HepG2 (cell line): Measurements from ENCODE around the gene RAPH1. TPM values are rescaled to one million over a fixed set of nuclear protein-coding genes. Genes with fewer than 3 reads are reported as not detected.

Experiments used
- ATAC-seq: fragments of 200-7000 bp; cut with Tn5 transposase; 3 replicates; pipeline ENCODE4 v1.9.1; 2020; ENCODE audit warnings: mild to moderate bottlenecking, moderate library complexity
- BruUV-seq: library from RNA; stranded (reverse); fragments of 400-500 nt; replicated peaks from 2 replicates; lab custom pipeline; 2021; lab: Mats Ljungman, UMichigan
- CTCF ChIA-PET: fragments of 300-600 bp; formaldehyde crosslinking; extraction: SDS; loops from one replicate; lab custom pipeline; 2021; ENCODE audit warnings: low total read pairs, inconsistent platforms, low intra/inter-chr PET ratio; lab: Yijun Ruan, JAX
- POLR2A ChIA-PET: fragments of 350-600 bp; sonication (Branson Sonifier 250); formaldehyde crosslinking; loops from one replicate; lab custom pipeline; 2020; ENCODE audit warnings: antibody characterized with exemption, inconsistent platforms; lab: Yijun Ruan, JAX
- DNase-seq: peaks from one replicate; pipeline ENCODE4 v3.0.0-alpha.2; 2015; ENCODE audit warnings: low spot score
- FAIRE-seq: peaks from 3 replicates; lab custom pipeline; 2011; peaks lifted over from hg19 to GRCh38; lab: Jason Lieb, UNC
- H2AFZ ChIP-seq: one replicate; pipeline ENCODE4 v1.6.1; 2011; ENCODE audit warnings: low read length, inconsistent platforms
- H3K27ac ChIP-seq: fragments of 300-600 bp; 3 replicates; pipeline ENCODE4 v1.8.0; 2011; ENCODE audit warnings: mixed run types, mild to moderate bottlenecking, mixed read lengths, low read length, inconsistent platforms; ENCODE audit not compliant: insufficient read depth; ENCODE audit errors: extremely low read length
- H3K27me3 ChIP-seq, 2 experiments: fragments of 200-600 bp in 1 of 2; 2 replicates in 1 of 2; 3 replicates in 1 of 2; pipeline versions ENCODE4 v1.6.0 to v1.8.0; 2011; ENCODE audit warnings: low read length in 2 of 2, mild to moderate bottlenecking in 2 of 2, moderate library complexity in 2 of 2, inconsistent platforms in 1 of 2; ENCODE audit not compliant: insufficient read depth in 2 of 2, control insufficient read depth in 1 of 2
- H3K36me3 ChIP-seq, 2 experiments: fragments of 200-600 bp in 1 of 2; replicated peaks in 1 of 2; 2 replicates in 1 of 2; 3 replicates in 1 of 2; pipeline versions ENCODE4 v1.5.1 to v1.8.0; 2011; ENCODE audit warnings: low read length in 2 of 2, inconsistent platforms in 1 of 2; ENCODE audit not compliant: insufficient read depth in 2 of 2, control insufficient read depth in 1 of 2
- H3K4me1 ChIP-seq: 2 replicates; pipeline ENCODE4 v1.5.1; 2012; ENCODE audit warnings: low read length, inconsistent platforms; ENCODE audit not compliant: insufficient read depth
- H3K4me2 ChIP-seq: 2 replicates; pipeline ENCODE4 v1.6.0; 2011; ENCODE audit warnings: low read depth, low read length, inconsistent platforms
- H3K4me3 ChIP-seq, 3 experiments: fragments of 200-600 bp in 1 of 3; sonication (generic), shearing (Covaris generic) in 1 of 3; replicated peaks in 1 of 3; 2 replicates each; pipeline ENCODE4 v1.5.1; 2011 to 2016; ENCODE audit warnings: low read length in 3 of 3, inconsistent platforms in 2 of 3, low read depth in 2 of 3, mild to moderate bottlenecking in 2 of 3, control low read depth in 1 of 3, mixed read lengths in 1 of 3; ENCODE audit not compliant: insufficient read depth in 1 of 3
- H3K79me2 ChIP-seq: one replicate; pipeline ENCODE4 v1.6.1; 2011; ENCODE audit warnings: low read length, inconsistent platforms; ENCODE audit not compliant: insufficient read depth
- H3K9ac ChIP-seq: 2 replicates; pipeline ENCODE4 v1.6.0; 2011; ENCODE audit warnings: mild to moderate bottlenecking, low read depth, low read length, inconsistent platforms; ENCODE audit not compliant: insufficient read depth
- H3K9me3 ChIP-seq: 2 replicates; pipeline ENCODE4 v1.5.1; 2012; ENCODE audit warnings: mild to moderate bottlenecking, low read length
- H4K20me1 ChIP-seq: 2 replicates; pipeline ENCODE4 v1.6.0; 2011; ENCODE audit warnings: inconsistent platforms, mild to moderate bottlenecking, low read length, moderate library complexity; ENCODE audit not compliant: insufficient read depth
- ATAD3A ChIP-seq: sonication (generic); formaldehyde crosslinking; IDR thresholded peaks from 2 replicates; pipeline ENCODE4 v1.4.0; 2020; ENCODE audit warnings: missing genetic modification reagents
- BCL6 ChIP-seq: IDR thresholded peaks from 2 replicates; pipeline ENCODE4 v1.6.1; 2016; ENCODE audit warnings: missing genetic modification reagents, missing compliant biosample characterization
- CREB1 ChIP-seq, 2 experiments: fragments of 450-650 bp in 1 of 2; IDR thresholded peaks; 2 replicates each; pipeline ENCODE4 v1.6.1; 2016 to 2017; ENCODE audit warnings: control low read depth in 1 of 2, mild to moderate bottlenecking in 1 of 2, missing compliant biosample characterization in 1 of 2, missing genetic modification characterization in 1 of 2
- E2F2 ChIP-seq: sonication (generic); formaldehyde crosslinking; IDR thresholded peaks from 2 replicates; pipeline ENCODE4 v1.4.0; 2020; ENCODE audit warnings: missing genetic modification reagents, borderline replicate concordance
- MAF1 ChIP-seq: sonication (generic); formaldehyde crosslinking; IDR thresholded peaks from 2 replicates; pipeline ENCODE4 v1.5.0; 2020; ENCODE audit warnings: missing genetic modification reagents, borderline replicate concordance
- TSC22D2 ChIP-seq: sonication (generic); formaldehyde crosslinking; IDR thresholded peaks from 2 replicates; pipeline ENCODE4 v1.5.1; 2020; ENCODE audit warnings: missing genetic modification reagents, mild to moderate bottlenecking, borderline replicate concordance
- ZFP36L1 ChIP-seq: sonication (generic); formaldehyde crosslinking; IDR thresholded peaks from 2 replicates; pipeline ENCODE4 v1.8.0; 2022; ENCODE audit warnings: mild to moderate bottlenecking, missing genetic modification reagents, moderate library complexity
- whole genome bisulfite sequencing: methylation state at CpG from one replicate; pipeline ENCODE4 v1.1.6; 2017; ENCODE audit warnings: low lambda C conversion rate; 5-methylcytosine and 5-hydroxymethylcytosine counted together
- in situ Hi-C: cut with HindIII; loops from 2 replicates; pipeline ENCODE4 v1.10.0; 2017; ENCODE audit warnings: low pct_unique_long_range_greater_than_20kb; ENCODE audit not compliant: extremely low pct_ligation_motif_present
- intact Hi-C: fragments of 100-400 bp; cut with micrococcal nuclease; formaldehyde crosslinking; loops from one replicate; pipeline ENCODE4 v1.10.0; 2022; ENCODE audit not compliant: unreplicated experiment
- polyA plus RNA-seq, 8 experiments: library from polyadenylated mRNA; depleted of rRNA in 3 of 8; stranded (reverse) in 7 of 8; unstranded in 1 of 8; fragments of >200 nt; fragmentation: Illumina TruSeq in 4 of 8; extraction: Trizol in 4 of 8; gene quantifications; 2 replicates each; pipeline versions ENCODE4 v1.2.1 to v1.2.3, GENCODE V29; 2011 to 2016; ENCODE audit warnings: low read depth in 4 of 8, missing spikeins in 1 of 8, mixed read lengths in 1 of 8; ENCODE audit not compliant: insufficient read depth in 1 of 8
- total RNA-seq, 5 experiments: library from RNA; depleted of rRNA; stranded (reverse); fragments of >200 nt; fragmentation: Illumina TruSeq; extraction: Trizol; gene quantifications; 2 replicates each; pipeline ENCODE4 v1.2.3, GENCODE V29; 2016; ENCODE audit warnings: low read depth in 1 of 5
- TF ChIP-seq, protein P1 (sequence below): sonication (generic); formaldehyde crosslinking; IDR thresholded peaks from 2 replicates; pipeline ENCODE4 v1.4.0; 2020; ENCODE audit warnings: missing genetic modification reagents

Gene RAPH1
- total and polyA plus RNA-seq, 2 of the 13 experiments (the other 11 are each of a cell fraction or from before 2014, with no cell fraction given), result 5.3 to 6.7 TPM

DNA sequence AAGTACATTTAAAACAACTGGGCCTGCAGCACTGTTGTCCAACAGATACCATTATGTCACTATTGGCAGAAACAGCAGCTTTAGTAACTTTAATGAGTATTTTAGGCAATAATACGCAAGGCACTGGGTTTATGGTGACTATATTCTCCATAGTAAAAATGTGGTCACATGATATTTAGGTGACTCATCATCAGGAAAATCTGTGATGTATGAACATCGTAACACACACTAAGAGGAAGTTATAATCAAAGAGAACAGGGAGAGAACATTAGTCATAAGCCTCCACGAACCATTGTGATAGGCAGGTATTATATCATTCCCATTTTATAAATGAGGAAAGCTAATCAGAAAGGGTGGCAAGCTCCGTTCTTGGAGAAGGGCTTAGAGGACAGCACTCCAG, 36.9 kb downstream of the RAPH1 start:
- TF ChIP-seq, protein P1, sequence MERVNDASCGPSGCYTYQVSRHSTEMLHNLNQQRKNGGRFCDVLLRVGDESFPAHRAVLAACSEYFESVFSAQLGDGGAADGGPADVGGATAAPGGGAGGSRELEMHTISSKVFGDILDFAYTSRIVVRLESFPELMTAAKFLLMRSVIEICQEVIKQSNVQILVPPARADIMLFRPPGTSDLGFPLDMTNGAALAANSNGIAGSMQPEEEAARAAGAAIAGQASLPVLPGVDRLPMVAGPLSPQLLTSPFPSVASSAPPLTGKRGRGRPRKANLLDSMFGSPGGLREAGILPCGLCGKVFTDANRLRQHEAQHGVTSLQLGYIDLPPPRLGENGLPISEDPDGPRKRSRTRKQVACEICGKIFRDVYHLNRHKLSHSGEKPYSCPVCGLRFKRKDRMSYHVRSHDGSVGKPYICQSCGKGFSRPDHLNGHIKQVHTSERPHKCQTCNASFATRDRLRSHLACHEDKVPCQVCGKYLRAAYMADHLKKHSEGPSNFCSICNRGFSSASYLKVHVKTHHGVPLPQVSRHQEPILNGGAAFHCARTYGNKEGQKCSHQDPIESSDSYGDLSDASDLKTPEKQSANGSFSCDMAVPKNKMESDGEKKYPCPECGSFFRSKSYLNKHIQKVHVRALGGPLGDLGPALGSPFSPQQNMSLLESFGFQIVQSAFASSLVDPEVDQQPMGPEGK (CRISPR knock-in tag), result no peak
- TF ChIP-seq TSC22D2 (no peak), CREB1 (IDR thresholded peaks at IDR 0.05) (peak; percentile 47), CREB1 (CRISPR knock-in tag; IDR thresholded peaks at IDR 0.05) (no peak)
- Histone ChIP-seq H2AFZ (no peak overlapping the region), H3K79me2 (peaks cover 9% of the 10 kb centered on the region), H3K27me3 (no peaks in the 10 kb centered on the region), H3K9ac (no peak overlapping the region), H3K9me3 (no peaks in the 10 kb centered on the region), H3K4me3 (no peak overlapping the region), H4K20me1 (no peaks in the 10 kb centered on the region), H3K27ac (no peak overlapping the region), H3K4me1 (no peaks in the 10 kb centered on the region), H3K36me3 (peaks cover under 1 to 8% of the 10 kb centered on the region in 2 experiments; a peak in 4 of 5 replicates), H3K4me2 (no peak overlapping the region)
- ATAC-seq (no peak), FAIRE-seq (no peak), DNase-seq (no peak)
- 99% methylated on average over 4 of the region's 4 CpGs for WGBS
- in situ Hi-C loops, result no loop called here
- ChIA-PET CTCF (no interaction called here), POLR2A (no interaction called here)
- intact Hi-C loops, result no loop called here
- BruUV-seq, result no TSS peak

- H3K79me2 ChIP-seq, result peaks cover 3% of the 10 kb centered on the region
- no peak overlapping the region for H3K4me3 ChIP-seq
- BruUV-seq, result no TSS peak
- whole genome bisulfite sequencing, result 98% methylated on average over 2 of the region's 2 CpGs
- peaks cover 15% of the 10 kb centered on the region for H3K4me1 ChIP-seq
- peaks cover 7 to 21% of the 10 kb centered on the region in 2 experiments for H3K36me3 ChIP-seq
- no peaks in the 10 kb centered on the region for H3K9me3 ChIP-seq
- CTCF ChIA-PET, result no interaction called here
- intact Hi-C loops, result no loop called here
- no peak overlapping the region for H3K9ac ChIP-seq
- no peaks in the 10 kb centered on the region for H4K20me1 ChIP-seq
- no peak overlapping the region for H2AFZ ChIP-seq
- no peak overlapping the region for H3K4me2 ChIP-seq
- FAIRE-seq, result no peak
- TF ChIP-seq ATAD3A (CRISPR knock-in tag), result no peak
- TF ChIP-seq ZFP36L1 (CRISPR knock-in tag), result no peak
- TF ChIP-seq E2F2 (CRISPR knock-in tag), result no peak
- TF ChIP-seq MAF1 (CRISPR knock-in tag), result no peak
- TF ChIP-seq BCL6, result no peak
- no peak for DNase-seq
- POLR2A ChIA-PET, result no interaction called here
- H3K27ac ChIP-seq, result no peak overlapping the region
- no peak for ATAC-seq
- no peaks in the 10 kb centered on the region for H3K27me3 ChIP-seq
- in situ Hi-C loops, result no loop called here
These were observed 42.1 kb downstream of the RAPH1 start for GRCh38 chr2:203492965-203493364.
